Colon (tissue), 2 donors: Measurements from ENCODE around the gene MPZL1.
"Not testable (repeated sequence)": the region's sequence is repeated elsewhere in the genome, so short reads cannot be mapped to it uniquely, and the experiment has no call there.

ENCODE experiments used
- FAIRE-seq: peaks from 2 replicates; lab custom pipeline; 2012; peaks lifted over from hg19 to GRCh38; lab: Jason Lieb, UNC
- donor health status: control.
- donor health status: control.

Gene MPZL1

DNA sequence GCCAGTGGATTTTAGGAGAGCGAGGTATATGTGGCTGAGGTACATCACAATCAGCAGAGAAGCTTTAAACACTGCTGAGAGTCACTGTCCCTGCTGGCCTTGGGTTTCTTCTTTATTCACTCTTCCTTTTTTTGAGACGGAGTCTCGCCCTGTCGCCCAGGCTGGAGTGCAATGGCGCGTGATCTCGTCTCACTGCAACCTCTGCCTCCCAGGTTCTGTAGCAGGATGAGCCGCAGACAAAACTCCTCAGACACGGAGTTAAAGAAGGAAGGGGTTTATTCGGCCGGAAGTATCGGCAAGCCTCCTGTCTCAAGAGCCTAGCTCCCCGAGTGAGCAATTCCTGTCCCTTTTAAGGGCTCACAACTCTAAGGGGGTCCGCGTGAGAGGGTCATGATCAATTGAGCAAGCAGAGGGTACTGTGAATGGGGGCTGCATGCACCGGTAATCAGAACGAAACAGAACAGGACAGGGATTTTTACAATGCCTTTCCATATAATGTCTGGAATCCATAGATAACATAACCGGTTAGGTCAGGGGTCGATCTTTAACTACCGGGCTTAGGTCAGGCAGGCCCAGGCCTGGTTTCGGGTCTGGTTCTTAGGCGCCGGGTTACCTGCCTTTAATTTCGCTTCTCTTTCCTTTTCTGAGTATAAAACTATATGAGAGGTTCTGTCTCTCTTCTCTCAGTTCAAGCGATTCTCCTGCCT, 1.9 kb upstream of the MPZL1 start:
- FAIRE-seq = not testable (repeated sequence)

DNA sequence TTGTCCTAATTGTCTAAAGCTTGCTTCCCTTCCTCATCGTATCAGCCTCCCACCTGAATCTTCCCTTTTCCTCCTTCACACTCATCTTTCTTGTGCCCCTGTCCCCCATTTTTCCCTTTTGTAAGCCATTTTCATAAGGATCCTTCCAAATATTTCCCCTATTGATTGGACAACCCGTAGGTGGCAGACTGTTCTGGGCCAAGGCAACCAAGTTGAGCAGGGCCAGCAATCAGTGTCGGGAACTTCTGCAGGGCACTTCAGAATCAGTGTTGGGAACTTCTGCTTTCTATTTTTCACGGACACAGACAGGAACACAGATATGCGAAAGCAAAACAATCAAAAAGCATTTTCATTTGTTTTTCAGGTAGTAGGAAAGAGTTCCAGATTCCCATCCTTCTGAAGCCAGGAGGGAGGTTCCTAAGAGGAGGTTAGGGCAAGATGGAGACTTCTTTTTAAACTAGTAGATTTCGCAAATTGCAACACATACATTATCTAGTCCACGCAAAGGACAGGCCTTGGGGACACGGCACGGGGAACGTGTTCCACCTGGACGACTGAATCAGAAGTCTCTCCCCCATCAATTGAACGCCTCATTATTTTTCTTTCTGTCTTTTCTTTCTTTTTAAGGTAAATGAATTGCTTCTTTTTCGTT, 691 bp upstream of the MPZL1 start:
- no peak for FAIRE-seq

DNA sequence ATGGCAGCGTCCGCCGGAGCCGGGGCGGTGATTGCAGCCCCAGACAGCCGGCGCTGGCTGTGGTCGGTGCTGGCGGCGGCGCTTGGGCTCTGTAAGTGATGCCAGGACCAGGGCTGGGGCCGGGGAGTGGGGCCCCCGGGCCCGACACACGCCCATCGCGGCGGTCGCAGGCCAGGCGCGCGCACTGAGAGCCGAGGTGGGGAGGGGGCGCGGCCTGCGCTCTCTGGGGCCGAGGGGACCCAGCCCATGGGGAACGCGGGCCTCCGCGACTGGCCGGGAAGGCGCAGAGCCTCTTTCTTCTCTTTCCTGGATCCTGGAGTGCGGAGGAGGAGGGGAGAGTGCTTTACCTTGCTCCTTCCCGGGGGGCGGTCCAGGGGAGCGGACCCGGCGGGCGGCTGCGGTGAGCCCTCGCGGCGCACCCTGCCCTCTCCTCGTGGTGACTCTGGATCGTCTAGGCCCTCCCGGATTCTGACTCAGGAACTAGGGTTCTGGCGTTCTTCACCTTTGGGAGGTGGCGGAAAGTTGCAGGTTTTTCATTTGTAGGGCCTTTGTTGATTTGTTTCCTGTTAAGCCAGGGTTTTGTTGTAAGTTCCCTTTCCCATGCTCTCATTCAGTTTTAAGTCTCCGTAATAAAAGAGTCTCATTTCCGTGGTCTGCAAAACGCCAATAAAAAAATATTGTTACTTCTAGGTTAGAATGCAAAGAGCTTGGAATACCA, 529 bp downstream of the MPZL1 start:
- no peak for FAIRE-seq

DNA sequence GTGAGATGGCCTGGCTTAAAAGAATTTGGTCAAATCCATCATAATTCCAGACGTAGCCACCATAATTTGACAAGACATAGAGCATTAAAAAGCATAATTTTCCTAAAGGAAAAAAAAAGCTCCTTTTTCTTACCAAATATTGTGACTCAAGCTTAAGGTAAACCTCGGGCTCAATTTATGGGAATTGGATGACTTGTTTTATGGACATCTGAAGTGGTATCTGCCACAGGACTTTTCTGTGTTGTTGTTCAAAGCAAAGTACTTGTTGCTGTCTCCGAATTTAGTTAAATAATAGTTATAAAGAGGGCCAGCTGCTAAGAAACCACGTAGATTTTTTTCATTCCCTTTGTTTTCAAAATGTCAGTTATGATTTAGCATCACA, 1.1 kb downstream of the MPZL1 start:
- FAIRE-seq = no peak

DNA sequence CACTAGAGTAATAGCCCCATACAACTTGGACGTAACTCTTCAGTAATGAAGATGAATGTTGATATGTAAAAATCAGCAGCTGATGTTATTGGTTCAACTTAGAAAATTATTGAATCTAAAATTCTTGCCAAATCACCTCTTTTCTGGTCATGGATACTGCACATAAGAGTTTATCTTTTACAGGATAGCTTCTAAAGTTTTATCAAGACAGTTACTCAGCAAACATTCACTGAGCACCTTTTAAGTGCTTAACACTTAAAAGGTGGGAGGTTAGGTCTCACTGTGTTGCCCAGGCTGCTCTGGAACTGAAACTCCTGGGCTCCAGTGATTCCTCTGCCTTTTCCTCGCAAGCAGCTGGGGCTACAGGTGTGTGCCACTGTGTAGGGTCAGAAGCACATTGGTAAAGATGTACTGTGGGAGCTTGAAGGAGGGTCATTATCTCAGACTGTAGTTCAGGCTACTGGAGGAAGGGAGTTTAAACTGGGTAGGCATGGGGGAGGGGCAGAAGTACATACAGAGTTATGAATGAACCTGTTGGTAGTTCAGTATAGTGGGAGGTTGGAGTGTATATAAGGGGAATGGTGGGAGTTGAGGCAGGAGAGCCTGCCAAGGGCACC, 2.0 kb downstream of the MPZL1 start:
- no peak for FAIRE-seq

DNA sequence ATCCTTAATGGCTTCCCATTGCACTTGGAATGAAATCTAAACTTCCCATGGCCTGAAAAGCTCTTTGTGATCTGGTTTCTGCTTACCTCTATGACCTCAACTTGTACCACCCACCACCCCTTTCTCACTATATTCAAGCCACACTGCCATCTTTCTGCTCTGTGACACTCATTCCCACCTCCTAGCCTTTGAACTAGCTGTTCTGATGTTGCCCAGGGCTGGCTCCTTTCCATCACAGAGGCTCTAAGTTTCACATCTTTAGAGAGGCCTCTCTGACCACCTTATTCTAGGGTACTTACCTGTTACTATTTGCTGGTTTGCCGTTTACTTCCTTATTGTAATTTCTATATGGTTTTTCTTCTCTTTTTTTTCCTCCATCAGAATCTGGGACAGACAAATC, 4.2 kb downstream of the MPZL1 start:
- FAIRE-seq = no peak

DNA sequence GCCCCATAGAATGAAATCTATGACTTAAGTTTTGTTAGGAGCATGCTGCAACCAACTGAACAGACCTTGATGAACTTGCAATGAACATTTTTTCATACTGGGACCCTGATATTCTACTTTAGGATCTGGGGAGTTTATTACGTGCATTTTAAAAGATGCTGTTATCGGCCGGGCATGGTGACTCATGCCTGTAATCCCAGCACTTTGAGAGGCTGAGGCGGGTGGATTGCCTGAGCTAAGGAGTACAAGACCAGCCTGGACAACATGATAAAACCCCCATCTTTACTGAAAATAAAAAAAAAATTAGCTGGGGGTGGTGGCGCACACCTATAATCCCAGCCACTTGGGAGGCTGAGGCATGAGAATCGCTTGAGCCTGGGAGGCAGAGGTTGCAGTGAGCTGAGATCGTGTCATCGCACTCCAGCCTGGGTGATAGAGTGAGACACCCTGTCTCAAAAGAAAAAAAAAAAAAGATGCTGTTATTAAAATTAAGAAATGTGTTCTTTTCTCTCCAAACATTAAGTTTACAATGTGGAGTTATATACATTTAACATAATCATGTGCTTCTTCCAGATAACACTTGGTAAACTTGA, 7.1 kb downstream of the MPZL1 start:
- FAIRE-seq = no peak

DNA sequence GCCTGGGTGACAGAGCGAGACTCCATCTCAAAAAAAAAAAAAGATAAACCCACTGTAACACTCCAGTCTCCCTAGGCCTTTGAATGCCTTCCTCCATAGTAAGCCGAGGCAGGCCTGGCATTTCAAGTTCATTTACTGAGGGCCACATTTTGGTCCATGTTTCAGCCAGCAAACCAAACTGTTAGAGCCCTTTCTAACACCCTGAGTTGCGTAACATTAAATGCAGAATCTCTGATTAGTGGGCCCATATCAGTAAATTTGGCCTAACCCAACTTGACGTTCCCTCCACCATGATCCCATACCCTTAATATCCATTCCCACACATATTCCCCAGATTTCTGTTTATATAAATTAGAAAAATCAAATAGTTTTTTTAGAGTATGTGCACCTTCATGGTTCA, 12.4 kb downstream of the MPZL1 start:
- no peak for FAIRE-seq

DNA sequence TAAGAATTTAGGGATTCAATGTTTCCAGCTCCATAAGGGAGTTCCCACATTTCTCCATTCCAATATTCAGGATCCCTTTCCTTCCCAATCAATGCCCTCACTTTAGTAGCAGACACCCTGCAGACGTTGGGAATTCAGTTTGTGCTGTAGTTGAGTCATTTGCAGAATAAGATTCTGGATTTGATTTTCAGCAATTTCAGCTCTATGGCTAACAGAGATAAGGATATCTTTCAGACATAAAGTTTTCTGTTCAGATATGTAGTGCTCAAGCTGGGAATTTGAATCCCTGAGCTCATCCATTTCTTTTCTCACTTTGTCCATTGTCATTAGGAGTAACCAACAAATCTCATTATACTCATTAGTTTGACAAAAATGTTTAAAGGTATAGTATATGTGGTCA, 13.1 kb downstream of the MPZL1 start:
- no peak for FAIRE-seq

DNA sequence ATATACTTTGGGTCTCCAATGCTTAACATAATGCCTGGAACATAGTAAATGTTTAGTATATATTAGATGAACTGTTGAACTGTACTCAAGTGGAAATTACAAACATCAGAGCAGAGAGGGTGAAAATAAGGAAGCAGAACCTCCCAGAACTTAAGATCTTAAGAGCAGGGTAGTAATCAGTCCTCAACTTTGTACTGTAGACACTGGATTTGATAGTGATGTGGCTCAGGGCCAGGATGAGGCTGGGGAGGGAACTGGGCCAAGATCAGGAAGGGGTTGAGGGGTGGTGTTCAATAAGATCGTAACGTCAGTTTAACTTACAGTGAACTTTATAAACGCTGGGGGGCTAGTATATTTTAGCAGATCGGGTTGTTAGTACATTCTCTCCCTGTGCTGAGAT, 15.4 kb downstream of the MPZL1 start:
- FAIRE-seq = no peak

DNA sequence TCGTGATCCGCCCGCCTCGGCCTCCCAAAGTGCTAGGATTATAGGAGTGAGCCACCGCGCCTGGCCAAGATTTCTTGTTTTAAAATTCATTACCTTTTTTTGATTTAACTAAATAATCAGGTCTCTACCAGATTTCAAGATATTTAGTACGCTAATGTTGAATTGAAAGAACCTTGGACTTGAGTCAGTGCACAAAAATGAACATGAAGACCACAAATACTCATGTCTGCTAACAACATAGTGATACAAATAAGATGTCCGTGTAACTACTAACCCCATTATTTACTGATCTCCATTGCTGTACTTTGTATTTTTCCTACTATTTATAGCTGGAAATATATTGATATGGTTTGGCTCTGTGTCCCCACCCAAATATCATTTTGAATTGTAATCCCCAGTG, 16.4 kb downstream of the MPZL1 start:
- no peak for FAIRE-seq

DNA sequence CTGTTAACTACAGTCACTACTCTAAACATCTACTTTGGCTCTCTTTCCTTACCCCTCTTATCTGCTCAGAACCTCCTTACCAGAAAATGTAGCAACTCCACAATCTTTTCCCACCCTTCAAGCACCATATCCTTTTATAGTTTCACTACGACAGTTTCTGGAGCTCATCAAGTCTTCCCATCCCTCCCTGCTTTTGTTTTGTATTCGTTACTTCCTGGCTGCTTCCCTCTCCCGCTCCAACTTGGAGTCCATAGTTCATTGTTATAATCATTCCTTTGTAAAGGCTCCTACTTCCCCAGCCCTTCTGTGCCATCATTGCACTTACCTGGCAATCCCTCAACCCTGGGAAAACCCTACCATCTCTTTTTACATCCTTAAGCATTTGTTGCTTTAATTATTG, 18.0 kb downstream of the MPZL1 start:
- no peak for FAIRE-seq

DNA sequence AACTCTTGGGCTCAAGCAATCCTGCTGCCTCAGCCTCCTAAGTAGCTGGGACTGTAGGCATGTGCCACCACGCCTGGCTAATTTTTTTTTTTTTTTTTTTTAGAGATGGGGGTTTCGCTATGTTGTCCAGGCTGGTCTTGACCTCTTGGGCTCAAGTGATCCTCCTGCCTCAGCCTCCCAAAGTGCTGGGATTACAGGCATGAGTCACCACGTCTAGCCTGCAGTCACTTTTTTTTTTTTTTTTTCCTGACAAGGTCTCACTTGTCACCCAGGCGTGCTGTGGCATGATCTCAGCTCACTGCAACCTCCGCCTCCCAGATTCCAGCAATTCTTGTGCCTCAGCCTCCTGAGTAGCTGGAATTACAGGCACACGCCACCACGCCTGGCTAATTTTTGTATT, 19.3 kb downstream of the MPZL1 start:
- FAIRE-seq = not testable (repeated sequence)

DNA sequence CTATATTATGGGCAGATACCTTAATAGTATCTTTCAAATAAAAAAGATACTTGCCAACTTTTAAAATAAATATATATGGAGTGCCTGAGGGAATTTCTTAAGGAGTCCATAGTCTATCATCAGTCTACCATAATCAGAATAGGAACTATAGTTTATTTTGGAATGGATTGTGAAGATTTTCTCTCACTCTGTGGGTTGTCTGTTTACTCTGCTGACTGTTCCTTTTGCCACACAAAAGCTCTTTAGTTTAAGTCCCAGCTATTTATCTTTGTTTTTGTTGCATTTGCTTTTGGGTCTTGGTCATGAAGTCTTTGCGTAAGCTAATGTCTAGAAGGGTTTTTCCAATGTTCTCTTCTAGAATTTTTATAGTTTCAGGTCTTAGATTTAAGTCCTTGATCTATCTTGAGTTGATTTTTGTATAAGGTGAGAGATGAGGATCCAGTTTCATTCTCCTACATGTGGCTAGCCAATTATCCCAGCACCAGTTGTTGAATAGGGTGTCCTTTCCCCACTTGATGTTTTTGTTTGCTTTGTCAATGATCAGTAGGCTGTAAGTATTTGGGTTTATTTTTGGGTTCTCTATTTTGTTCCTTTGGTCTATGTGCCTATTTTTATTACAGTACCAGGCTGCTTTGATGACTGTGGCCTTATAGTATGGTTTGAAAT, 20.7 kb downstream of the MPZL1 start:
- FAIRE-seq = not testable (repeated sequence)

DNA sequence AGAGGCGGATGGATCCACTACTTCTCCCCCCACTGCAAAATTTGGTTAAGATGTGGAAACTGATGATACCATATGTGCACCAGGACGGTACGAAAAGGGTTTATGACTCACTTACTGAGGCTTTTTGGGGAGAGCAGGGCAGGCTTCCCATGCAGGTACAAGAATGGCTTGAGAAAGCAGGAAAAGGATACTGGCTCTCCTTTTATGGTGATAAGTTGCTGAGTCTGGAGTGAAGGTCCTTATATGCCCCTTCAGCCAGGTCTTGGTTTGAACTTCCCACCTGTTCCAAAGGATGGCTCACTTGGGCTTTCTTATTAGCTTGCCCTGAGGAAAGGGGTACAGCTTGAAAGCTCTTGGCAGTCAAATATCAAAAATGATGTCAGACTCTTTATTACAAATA, 23.1 kb downstream of the MPZL1 start:
- no peak for FAIRE-seq

DNA sequence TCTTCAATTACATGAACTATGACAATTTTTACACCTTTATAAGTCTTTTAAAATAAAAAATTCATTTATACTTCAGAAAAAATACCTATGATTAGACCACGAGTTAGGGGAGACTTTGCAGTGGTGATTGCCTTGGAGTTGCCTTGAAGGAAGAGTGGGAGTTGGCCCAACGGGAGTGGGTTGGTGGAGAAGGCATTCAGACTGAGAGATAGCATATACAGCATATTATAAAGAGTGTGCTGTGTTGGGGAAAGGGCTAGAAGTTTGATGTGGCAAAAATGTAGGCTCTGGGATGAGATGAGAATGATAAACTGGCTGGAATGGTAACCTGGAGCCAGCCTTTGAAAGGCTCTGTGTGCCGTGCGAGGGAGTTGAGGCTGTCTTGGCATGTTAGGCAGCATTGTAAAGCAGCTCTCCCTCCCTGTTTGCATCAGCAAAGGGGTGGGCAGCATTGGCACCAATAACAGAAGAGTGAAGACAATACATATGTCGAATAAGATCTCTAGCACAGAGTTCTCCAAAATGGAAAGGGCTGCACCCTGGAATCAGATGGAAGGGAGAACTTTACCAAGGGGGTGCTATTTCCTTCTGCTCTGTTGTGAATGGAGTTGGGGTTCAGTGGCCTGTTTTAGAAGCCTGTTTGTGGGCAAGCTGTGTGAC, 24.4 kb downstream of the MPZL1 start:
- FAIRE-seq = no peak

DNA sequence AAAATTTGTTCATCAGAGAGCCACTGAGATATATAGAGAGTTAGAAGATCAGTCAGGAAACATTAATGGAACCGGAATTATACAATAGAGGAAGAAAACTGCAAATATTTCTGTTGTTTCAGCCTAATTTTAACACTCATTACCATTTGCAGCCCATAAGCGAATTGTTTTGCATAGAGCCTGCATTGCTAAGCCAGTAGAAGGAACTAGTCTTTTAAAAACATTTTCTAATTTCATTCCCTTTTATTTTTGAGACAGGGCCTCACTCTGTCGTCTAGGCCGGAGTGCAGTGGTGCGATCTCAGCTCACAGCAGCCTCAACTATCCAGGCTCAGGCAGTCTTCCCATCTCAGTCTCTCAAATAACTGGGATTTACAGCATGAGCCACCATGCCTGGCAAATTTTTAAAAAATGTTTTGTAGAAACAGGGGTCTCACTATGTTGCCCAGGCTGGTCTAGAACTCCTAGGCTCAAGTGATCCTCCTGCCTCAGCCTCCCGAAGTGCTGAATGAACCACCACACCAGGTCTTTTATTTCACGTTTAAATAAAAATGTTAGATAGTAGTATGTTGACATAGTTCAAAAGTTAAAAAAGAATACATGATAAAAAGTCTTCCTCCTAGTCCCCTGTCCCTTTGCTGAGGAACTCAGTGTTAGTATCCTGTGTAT, 25.3 kb downstream of the MPZL1 start:
- no peak for FAIRE-seq

DNA sequence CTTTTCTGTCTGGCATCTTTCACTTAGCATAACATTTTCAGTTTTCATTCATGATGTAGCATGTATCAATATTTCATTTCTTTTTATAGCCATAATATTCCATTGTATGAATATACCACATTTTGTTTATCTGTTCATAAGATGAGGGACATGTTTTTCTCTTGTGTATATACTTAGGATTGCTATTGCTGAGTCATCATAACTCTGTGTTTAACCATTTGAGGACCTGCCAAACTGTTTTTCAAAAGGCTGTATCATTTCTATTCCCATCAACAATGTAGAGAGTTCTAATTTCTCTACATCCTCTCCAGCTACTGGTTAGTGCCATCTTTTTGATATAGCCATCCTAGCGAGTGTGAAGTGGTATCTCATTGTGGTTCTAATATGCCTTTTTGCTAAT, 26.2 kb downstream of the MPZL1 start:
- FAIRE-seq = no peak

DNA sequence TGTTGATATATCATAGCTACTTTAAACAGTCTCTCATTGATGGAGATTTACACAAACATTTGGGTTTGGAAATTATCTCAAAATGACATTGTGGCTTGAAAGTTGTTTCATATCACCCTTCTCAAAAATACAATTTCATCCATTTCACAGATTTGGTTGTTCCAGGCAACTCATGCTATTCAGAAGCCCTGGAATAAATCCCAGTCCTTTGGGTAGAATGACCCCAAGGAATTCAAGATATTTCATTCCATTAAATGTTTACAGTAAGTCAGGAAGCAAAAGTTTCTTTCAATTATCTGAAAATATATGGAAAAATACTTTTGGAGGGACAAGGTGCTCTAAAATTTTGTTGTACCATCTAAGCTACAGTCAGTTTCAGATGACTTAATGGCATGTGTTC, 27.1 kb downstream of the MPZL1 start:
- FAIRE-seq = no peak

DNA sequence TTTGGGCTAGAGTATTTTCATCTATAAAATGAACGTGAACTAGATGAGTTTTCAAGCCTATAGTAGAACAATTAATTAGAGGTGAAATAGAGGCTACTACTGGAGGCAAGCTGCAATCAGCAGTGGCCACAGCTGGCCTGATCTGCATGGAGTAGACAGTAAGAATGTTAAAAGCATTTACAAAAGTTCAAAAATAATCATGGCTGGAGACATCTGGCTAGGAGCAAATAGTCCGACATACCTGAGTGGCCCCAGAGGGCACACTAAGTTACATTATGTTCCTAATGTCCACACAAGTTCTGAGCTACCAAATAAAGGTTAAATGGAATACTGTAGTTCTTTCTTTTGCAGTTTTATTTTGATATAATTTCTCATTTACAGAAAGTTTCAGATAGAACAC, 28.0 kb downstream of the MPZL1 start:
- no peak for FAIRE-seq

DNA sequence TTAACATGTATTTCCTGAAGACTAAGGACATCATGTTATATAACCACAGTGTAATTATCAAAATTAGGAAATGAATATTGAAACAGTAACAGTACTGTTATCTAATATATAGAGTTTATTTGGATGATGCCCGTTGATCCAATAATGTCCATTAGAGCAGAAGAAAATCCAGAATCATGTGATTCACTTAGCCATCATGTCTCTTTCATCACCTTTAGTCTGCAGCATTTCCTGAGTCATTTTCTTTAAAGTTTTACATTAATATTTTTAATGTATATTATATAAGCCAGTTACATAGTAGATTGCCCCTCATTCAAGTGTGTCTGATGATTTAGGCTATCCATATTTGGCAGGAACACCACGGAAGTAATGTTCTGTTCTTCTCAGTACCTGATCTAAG, 28.9 kb downstream of the MPZL1 start:
- FAIRE-seq = no peak
